ENCODE data around the gene RAC2.

Gene RAC2

GRCh38 chr22:37221424-37222333 lies 22.4 kb downstream of the RAC2 start:
- no peak for DNase-seq (ENCODE audit: low spot score)

- no peak for DNase-seq (ENCODE audit: low spot score)
These were observed 23.5 kb downstream of the RAC2 start for GRCh38 chr22:37220543-37220981.

GRCh38 chr22:37219533-37219932 lies 24.5 kb downstream of the RAC2 start:
- DNase-seq (ENCODE audit: low spot score), result no peak

- no peak for DNase-seq (ENCODE audit: low spot score)
These were observed 25.2 kb downstream of the RAC2 start for GRCh38 chr22:37218771-37219411.

GRCh38 chr22:37218399-37218770 lies 25.7 kb downstream of the RAC2 start:
- DNase-seq (ENCODE audit: low spot score), result no peak

GRCh38 chr22:37215890-37216289 lies 28.2 kb downstream of the RAC2 start:
- DNase-seq (ENCODE audit: low spot score), result no peak

GRCh38 chr22:37214731-37215030 lies 29.4 kb downstream of the RAC2 start:
- no peak for DNase-seq (ENCODE audit: low spot score)

- DNase-seq (ENCODE audit: low spot score), result no peak
These were observed 29.9 kb downstream of the RAC2 start for GRCh38 chr22:37213941-37214730.

GRCh38 chr22:37213218-37213855 lies 30.7 kb downstream of the RAC2 start:
- no peak for DNase-seq (ENCODE audit: low spot score)

- peak; percentile 46 for DNase-seq (ENCODE audit: low spot score)
These were observed 31.7 kb downstream of the RAC2 start, which contains the start of gene SSTR3 for GRCh38 chr22:37212174-37212906. TSS of gene SSTR3 (minus strand) at chr22:37212477. CDS start at chr22:37207803, 4,674 bp downstream.

GRCh38 chr22:37211866-37212173 lies 32.2 kb downstream of the RAC2 start:
- no peak for DNase-seq (ENCODE audit: low spot score)

- no peak for DNase-seq (ENCODE audit: low spot score)
These were observed 32.8 kb downstream of the RAC2 start for GRCh38 chr22:37211075-37211865.

- no peak for DNase-seq (ENCODE audit: low spot score)
These were observed 33.8 kb downstream of the RAC2 start for GRCh38 chr22:37210041-37210803.

- DNase-seq (ENCODE audit: low spot score), result no peak
These were observed 34.8 kb downstream of the RAC2 start for GRCh38 chr22:37209140-37209845.

- no peak for DNase-seq (ENCODE audit: low spot score)
These were observed 35.5 kb downstream of the RAC2 start for GRCh38 chr22:37208401-37209139.

- no peak for DNase-seq (ENCODE audit: low spot score)
These were observed 36.1 kb downstream of the RAC2 start for GRCh38 chr22:37207981-37208380.

GRCh38 chr22:37206841-37207821 lies 36.9 kb downstream of the RAC2 start:
- no peak for DNase-seq (ENCODE audit: low spot score)

Data from Ammon's horn (tissue), 1 donor.